IMR-90 (cell line): Measurements from ENCODE around the gene CIT. TPM values are rescaled to one million over a fixed set of nuclear protein-coding genes. Genes with fewer than 3 reads are reported as not detected.

Experiments
- ATAC-seq: fragments of 200-7000 bp; cut with Tn5 transposase; 2 replicates; pipeline ENCODE4 v1.9.1; 2020; ENCODE audit warnings: low read depth, mild to moderate bottlenecking, moderate library complexity
- BruUV-seq: library from RNA; stranded (reverse); fragments of 400-500 nt; replicated peaks from 2 replicates; lab custom pipeline; 2021; lab: Mats Ljungman, UMichigan
- CTCF ChIA-PET: fragments of 300-600 bp; formaldehyde crosslinking; extraction: SDS; loops from one replicate; lab custom pipeline; 2021; ENCODE audit warnings: antibody characterized with exemption; lab: Yijun Ruan, JAX
- POLR2A ChIA-PET: fragments of 300-600 bp; sonication (Branson Sonifier 250); formaldehyde crosslinking; loops from one replicate; lab custom pipeline; 2022; ENCODE audit warnings: antibody characterized with exemption; ENCODE audit not compliant: unreplicated experiment; lab: Charles Lee
- DNase-seq: peaks from one replicate; pipeline ENCODE4 v3.0.0; 2013
- H2AFZ ChIP-seq: replicated peaks from 2 replicates; pipeline ENCODE3; 2013; ENCODE audit warnings: low read length, mild to moderate bottlenecking; ENCODE audit not compliant: poor library complexity
- H2AK5ac ChIP-seq: 2 replicates; pipeline ENCODE4 v1.6.1; 2013; ENCODE audit warnings: low read depth, low read length, inconsistent platforms
- H2AK9ac ChIP-seq: replicated peaks from 2 replicates; pipeline ENCODE3; 2013; ENCODE audit warnings: mild to moderate bottlenecking, low read depth, low read length, moderate library complexity; ENCODE audit not compliant: poor library complexity
- H2BK120ac ChIP-seq: 2 replicates; pipeline ENCODE4 v1.6.1; 2013; ENCODE audit warnings: low read depth, low read length, inconsistent platforms
- H2BK15ac ChIP-seq: 3 replicates; pipeline ENCODE4 v1.6.1; 2013; ENCODE audit warnings: low read depth, low read length, inconsistent platforms
- H2BK20ac ChIP-seq: 2 replicates; pipeline ENCODE4 v1.6.1; 2013; ENCODE audit warnings: low read depth, mild to moderate bottlenecking, inconsistent platforms, low read length, moderate library complexity
- H2BK5ac ChIP-seq: 2 replicates; pipeline ENCODE4 v1.6.1; 2013; ENCODE audit warnings: mild to moderate bottlenecking, low read depth, low read length, inconsistent platforms; ENCODE audit not compliant: poor library complexity, severe bottlenecking
- H3K14ac ChIP-seq: replicated peaks from 2 replicates; pipeline ENCODE4 v1.6.1; 2013; ENCODE audit warnings: low read depth, low read length, inconsistent platforms
- H3K18ac ChIP-seq: 2 replicates; pipeline ENCODE4 v1.6.1; 2013; ENCODE audit warnings: low read depth, low read length, control low read depth
- H3K23ac ChIP-seq: 2 replicates; pipeline ENCODE4 v1.6.1; 2013; ENCODE audit warnings: low read depth, low read length, inconsistent platforms
- H3K27ac ChIP-seq: 2 replicates; pipeline ENCODE4 v1.5.1; 2013; ENCODE audit warnings: mild to moderate bottlenecking, control low read depth, low read length; ENCODE audit not compliant: insufficient read depth
- H3K27me3 ChIP-seq: 2 replicates; pipeline ENCODE4 v1.6.1; 2013; ENCODE audit warnings: low read length; ENCODE audit not compliant: control insufficient read depth, insufficient read depth
- H3K36me3 ChIP-seq: 2 replicates; pipeline ENCODE4 v1.6.1; 2013; ENCODE audit warnings: low read length, mixed read lengths; ENCODE audit not compliant: control insufficient read depth, insufficient read depth
- H3K4ac ChIP-seq: 2 replicates; pipeline ENCODE4 v1.6.1; 2013; ENCODE audit warnings: low read depth, low read length, inconsistent platforms
- H3K4me1 ChIP-seq: 2 replicates; pipeline ENCODE4 v1.6.1; 2013; ENCODE audit warnings: low read length, mixed read lengths; ENCODE audit not compliant: control insufficient read depth, insufficient read depth
- H3K4me2 ChIP-seq: 2 replicates; pipeline ENCODE4 v1.6.1; 2013; ENCODE audit warnings: low read depth, mild to moderate bottlenecking, control low read depth, low read length, moderate library complexity
- H3K4me3 ChIP-seq: 2 replicates; pipeline ENCODE4 v1.5.1; 2013; ENCODE audit warnings: low read depth, mild to moderate bottlenecking, control low read depth, low read length, moderate library complexity; ENCODE audit not compliant: insufficient read depth
- H3K56ac ChIP-seq: 2 replicates; pipeline ENCODE4 v1.6.1; 2013; ENCODE audit warnings: low read length, inconsistent platforms; ENCODE audit not compliant: insufficient read depth; ENCODE audit errors: extremely low read depth
- H3K79me1 ChIP-seq, 2 experiments: 2 replicates each; pipeline ENCODE4 v1.6.1; 2013; ENCODE audit warnings: low read length in 2 of 2, inconsistent platforms in 1 of 2, low read depth in 1 of 2
- H3K9ac ChIP-seq: 2 replicates; pipeline ENCODE4 v1.6.1; 2013; ENCODE audit warnings: low read depth, low read length, control low read depth
- H3K9me1 ChIP-seq: 2 replicates; pipeline ENCODE4 v1.6.1; 2013; ENCODE audit warnings: low read length, inconsistent platforms; ENCODE audit not compliant: insufficient read depth
- H3K9me3 ChIP-seq: 2 replicates; pipeline ENCODE4 v1.6.1; 2013; ENCODE audit warnings: low read length; ENCODE audit not compliant: control insufficient read depth, insufficient read depth
- H4K20me1 ChIP-seq: 2 replicates; pipeline ENCODE4 v1.6.1; 2013; ENCODE audit warnings: low read length, inconsistent platforms; ENCODE audit not compliant: insufficient read depth
- H4K5ac ChIP-seq: 2 replicates; pipeline ENCODE4 v1.6.1; 2013; ENCODE audit warnings: mild to moderate bottlenecking, low read depth, low read length, control low read depth
- H4K8ac ChIP-seq, 2 experiments: 2 replicates each; pipeline ENCODE4 v1.6.1; 2013; ENCODE audit warnings: low read depth in 2 of 2, low read length in 2 of 2, control low read depth in 1 of 2, inconsistent platforms in 1 of 2
- H4K91ac ChIP-seq: 2 replicates; pipeline ENCODE4 v1.6.1; 2013; ENCODE audit warnings: low read depth, low read length, inconsistent platforms; ENCODE audit not compliant: insufficient read depth
- BHLHE40 ChIP-seq: fragments of 150-350 bp; IDR thresholded peaks from 2 replicates; pipeline ENCODE4 v1.6.1; 2016; ENCODE audit warnings: mild to moderate bottlenecking, low read depth, low read length
- CEBPB ChIP-seq: IDR thresholded peaks from 2 replicates; pipeline ENCODE4 v1.6.1; 2012; ENCODE audit warnings: low read depth, low read length, improper control_type of control experiment
- CHD1 ChIP-seq: IDR thresholded peaks from 2 replicates; pipeline ENCODE4 v1.6.1; 2012; ENCODE audit warnings: low read depth, low read length, improper control_type of control experiment
- FOS ChIP-seq: fragments of 150-350 bp; IDR thresholded peaks from 2 replicates; pipeline ENCODE4 v1.6.1; 2016; ENCODE audit warnings: low read depth, low read length
- MAFK ChIP-seq: IDR thresholded peaks from 2 replicates; pipeline ENCODE4 v1.6.1; 2012; ENCODE audit warnings: low read depth, low read length, improper control_type of control experiment
- MAZ ChIP-seq: IDR thresholded peaks from 2 replicates; pipeline ENCODE4 v1.6.1; 2012; ENCODE audit warnings: low read depth, mild to moderate bottlenecking, low read length, improper control_type of control experiment, moderate library complexity, borderline replicate concordance
- MXI1 ChIP-seq: IDR thresholded peaks from 2 replicates; pipeline ENCODE4 v1.6.1; 2012; ENCODE audit warnings: low read depth, mild to moderate bottlenecking, low read length, moderate library complexity, borderline replicate concordance
- NFE2L2 ChIP-seq: fragments of 150-350 bp; IDR thresholded peaks from 2 replicates; pipeline ENCODE4 v1.6.1; 2016; ENCODE audit warnings: low read depth, mild to moderate bottlenecking, low read length
- POLR2A ChIP-seq: IDR thresholded peaks from 2 replicates; pipeline ENCODE4 v1.6.1; 2012; ENCODE audit warnings: mild to moderate bottlenecking, low read depth, low read length
- RAD21 ChIP-seq: IDR thresholded peaks from 2 replicates; pipeline ENCODE4 v1.6.1; 2012; ENCODE audit warnings: low read length, improper control_type of control experiment
- RCOR1 ChIP-seq: IDR thresholded peaks from 2 replicates; pipeline ENCODE4 v1.6.1; 2012; ENCODE audit warnings: mild to moderate bottlenecking, low read length, improper control_type of control experiment; ENCODE audit not compliant: insufficient replicate concordance
- RFX5 ChIP-seq: IDR thresholded peaks from 2 replicates; pipeline ENCODE4 v1.8.0; 2012; ENCODE audit warnings: low read depth, mild to moderate bottlenecking, low read length, moderate library complexity
- SMC3 ChIP-seq: fragments of 150-350 bp; IDR thresholded peaks from 2 replicates; pipeline ENCODE4 v1.6.1; 2016; ENCODE audit warnings: low read depth, mild to moderate bottlenecking, antibody characterized with exemption, low read length, moderate library complexity
- WGBS, 2 experiments: methylation state at CpG; one replicate each; pipeline versions ENCODE4 v1.1.5 to v1.1.7; 2013; ENCODE audit warnings: missing lambda C conversion rate in 2 of 2; ENCODE audit not compliant: insufficient read length in 1 of 2; ENCODE audit errors: extremely low coverage in 2 of 2; 5-methylcytosine and 5-hydroxymethylcytosine counted together
- dilution Hi-C: fragments of 300-500 bp; cut with HindIII; formaldehyde crosslinking; loops from one replicate; pipeline ENCODE4 v1.14.3; 2018; ENCODE audit warnings: low sequenced_read_pairs; ENCODE audit not compliant: unreplicated experiment
- in situ Hi-C: fragments of 300-500 bp; cut with MboI; formaldehyde crosslinking; loops from 3 replicates; pipeline ENCODE4 v1.14.3; 2019; ENCODE audit warnings: low sequenced_read_pairs, inconsistent platforms, mixed read lengths
- intact Hi-C: fragments of 100-400 bp; cut with micrococcal nuclease; formaldehyde crosslinking; loops from 2 replicates; pipeline ENCODE4 v1.10.0; 2022
- polyA plus RNA-seq, 3 experiments: library from polyadenylated mRNA; depleted of rRNA; stranded (reverse); fragments of >200 nt; gene quantifications; 2 replicates each; pipeline ENCODE4 v1.2.3, GENCODE V29; 2012; ENCODE audit warnings: low replicate concordance in 1 of 3
- total RNA-seq: library from RNA; depleted of rRNA; stranded (reverse); fragments of >200 nt; gene quantifications from 2 replicates; pipeline ENCODE4 v1.2.3, GENCODE V29; 2012
- TF ChIP-seq, protein P1 (sequence below): conservative IDR thresholded peaks from 2 replicates; pipeline ENCODE4 v1.5.1; 2012; ENCODE audit warnings: mild to moderate bottlenecking, low read depth, low read length, improper control_type of control experiment
- TF ChIP-seq, protein P2 (sequence below): fragments of 150-350 bp; IDR thresholded peaks from 2 replicates; pipeline ENCODE4 v1.6.1; 2016; ENCODE audit warnings: low read depth, mild to moderate bottlenecking, low read length, moderate library complexity, borderline replicate concordance

The CIT gene
- total and polyA plus RNA-seq, 2 of the 4 experiments (the other 2 are of a cell fraction): 13.1 to 21.0 TPM

DNA sequence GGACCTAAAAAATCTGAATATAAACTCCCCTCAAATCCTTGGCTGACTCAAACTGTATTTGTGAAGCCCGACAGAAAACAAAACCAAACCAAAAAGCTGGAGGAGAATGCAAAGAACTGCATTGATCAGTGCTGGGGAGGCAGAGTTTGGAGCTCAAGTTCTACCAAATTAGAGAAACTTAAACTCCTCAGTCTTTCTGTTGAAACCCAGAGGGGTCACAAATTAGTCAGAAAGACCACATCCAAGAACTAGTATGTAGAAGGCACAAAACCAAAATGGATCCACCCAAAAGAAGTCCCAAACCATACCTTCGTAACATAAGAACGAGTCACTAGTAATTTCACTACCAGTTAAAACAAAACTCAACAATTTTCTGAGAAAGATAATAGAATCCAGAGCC lies 224.5 kb downstream of the CIT start:
- DNase-seq (no peak), ATAC-seq (no peak)
- Histone ChIP-seq H3K27me3 (no peaks in the 10 kb centered on the region), H4K8ac (no peak overlapping the region), H3K4me2 (no peak overlapping the region), H3K27ac (no peak overlapping the region), H2BK20ac (no peak overlapping the region), H3K9me3 (no peaks in the 10 kb centered on the region), H2BK120ac (no peak overlapping the region), H3K9me1 (no peaks in the 10 kb centered on the region), H4K5ac (no peak overlapping the region), H3K14ac (no peak overlapping the region), H3K4ac (no peak overlapping the region), H2BK15ac (no peak overlapping the region), H3K9ac (no peak overlapping the region), H2BK5ac (no peak overlapping the region), H2AK9ac (no peak overlapping the region), H3K18ac (no peak overlapping the region), H2AK5ac (no peak overlapping the region), H2AFZ (no peak overlapping the region), H3K23ac (no peak overlapping the region), H4K91ac (no peak overlapping the region), H3K4me1 (no peaks in the 10 kb centered on the region), H4K20me1 (no peaks in the 10 kb centered on the region), H3K56ac (no peak overlapping the region), H3K36me3 (no peaks in the 10 kb centered on the region), H3K79me1 (no peaks in the 10 kb centered on the region), H3K4me3 (no peak overlapping the region)
- TF ChIP-seq FOS (no peak), MAFK (no peak), RAD21 (no peak), MAZ (no peak), NFE2L2 (no peak), BHLHE40 (no peak), RCOR1 (no peak), RFX5 (no peak), CHD1 (no peak), CEBPB (no peak), MXI1 (no peak), SMC3 (no peak), POLR2A (no peak)
- TF ChIP-seq, protein P1, sequence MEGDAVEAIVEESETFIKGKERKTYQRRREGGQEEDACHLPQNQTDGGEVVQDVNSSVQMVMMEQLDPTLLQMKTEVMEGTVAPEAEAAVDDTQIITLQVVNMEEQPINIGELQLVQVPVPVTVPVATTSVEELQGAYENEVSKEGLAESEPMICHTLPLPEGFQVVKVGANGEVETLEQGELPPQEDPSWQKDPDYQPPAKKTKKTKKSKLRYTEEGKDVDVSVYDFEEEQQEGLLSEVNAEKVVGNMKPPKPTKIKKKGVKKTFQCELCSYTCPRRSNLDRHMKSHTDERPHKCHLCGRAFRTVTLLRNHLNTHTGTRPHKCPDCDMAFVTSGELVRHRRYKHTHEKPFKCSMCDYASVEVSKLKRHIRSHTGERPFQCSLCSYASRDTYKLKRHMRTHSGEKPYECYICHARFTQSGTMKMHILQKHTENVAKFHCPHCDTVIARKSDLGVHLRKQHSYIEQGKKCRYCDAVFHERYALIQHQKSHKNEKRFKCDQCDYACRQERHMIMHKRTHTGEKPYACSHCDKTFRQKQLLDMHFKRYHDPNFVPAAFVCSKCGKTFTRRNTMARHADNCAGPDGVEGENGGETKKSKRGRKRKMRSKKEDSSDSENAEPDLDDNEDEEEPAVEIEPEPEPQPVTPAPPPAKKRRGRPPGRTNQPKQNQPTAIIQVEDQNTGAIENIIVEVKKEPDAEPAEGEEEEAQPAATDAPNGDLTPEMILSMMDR: no peak
- TF ChIP-seq, protein P2, sequence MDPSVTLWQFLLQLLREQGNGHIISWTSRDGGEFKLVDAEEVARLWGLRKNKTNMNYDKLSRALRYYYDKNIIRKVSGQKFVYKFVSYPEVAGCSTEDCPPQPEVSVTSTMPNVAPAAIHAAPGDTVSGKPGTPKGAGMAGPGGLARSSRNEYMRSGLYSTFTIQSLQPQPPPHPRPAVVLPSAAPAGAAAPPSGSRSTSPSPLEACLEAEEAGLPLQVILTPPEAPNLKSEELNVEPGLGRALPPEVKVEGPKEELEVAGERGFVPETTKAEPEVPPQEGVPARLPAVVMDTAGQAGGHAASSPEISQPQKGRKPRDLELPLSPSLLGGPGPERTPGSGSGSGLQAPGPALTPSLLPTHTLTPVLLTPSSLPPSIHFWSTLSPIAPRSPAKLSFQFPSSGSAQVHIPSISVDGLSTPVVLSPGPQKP: no peak
- ChIA-PET POLR2A (no interaction called here), CTCF (no interaction called here)
- in situ Hi-C loops: no loop called here
- WGBS, 2 experiments: no CpG with 5 or more reads among the region's 3 CpGs
- dilution Hi-C loops: no loop called here
- intact Hi-C loops: no loop called here
- BruUV-seq: no TSS peak
